Measurements from ENCODE around the gene MAN2A2.
"Not testable (repeated sequence)": the region's sequence is repeated elsewhere in the genome, so short reads cannot be mapped to it uniquely, and the experiment has no call there.

Gene MAN2A2

GRCh38 chr15:90915216-90915807 lies 12.2 kb downstream of the MAN2A2 start:
- in situ Hi-C loops (cut with MboI; ENCODE audit: low sequenced_read_pairs), result no loop called here

GRCh38 chr15:90915808-90916440 lies 12.8 kb downstream of the MAN2A2 start:
- in situ Hi-C loops (cut with MboI; ENCODE audit: low sequenced_read_pairs), result no loop called here

GRCh38 chr15:90916461-90916860 lies 13.4 kb downstream of the MAN2A2 start:
- in situ Hi-C loops (cut with MboI; ENCODE audit: low sequenced_read_pairs), result no loop called here

- in situ Hi-C loops (cut with MboI; ENCODE audit: low sequenced_read_pairs), result no loop called here
Observed at GRCh38 chr15:90917569-90917968, 14.5 kb downstream of the MAN2A2 start.

GRCh38 chr15:90918034-90918788 lies 15.1 kb downstream of the MAN2A2 start:
- in situ Hi-C loops (cut with MboI; ENCODE audit: low sequenced_read_pairs), result no loop called here

GRCh38 chr15:90918835-90919234 lies 15.7 kb downstream of the MAN2A2 start:
- in situ Hi-C loops (cut with MboI; ENCODE audit: low sequenced_read_pairs), result no loop called here

- in situ Hi-C loops (cut with MboI; ENCODE audit: low sequenced_read_pairs), result no loop called here
Observed at GRCh38 chr15:90921887-90922286, 18.8 kb downstream of the MAN2A2 start.

GRCh38 chr15:90922712-90923322 lies 19.7 kb downstream of the MAN2A2 start:
- in situ Hi-C loops (cut with MboI; ENCODE audit: low sequenced_read_pairs), result not testable (repeated sequence)

GRCh38 chr15:90924375-90924774 lies 21.3 kb downstream of the MAN2A2 start:
- in situ Hi-C loops (cut with MboI; ENCODE audit: low sequenced_read_pairs), result no loop called here

- in situ Hi-C loops (cut with MboI; ENCODE audit: low sequenced_read_pairs), result not testable (repeated sequence)
Observed at GRCh38 chr15:90926766-90927165, 23.7 kb downstream of the MAN2A2 start.

- in situ Hi-C loops (cut with MboI; ENCODE audit: low sequenced_read_pairs), result not testable (repeated sequence)
Observed at GRCh38 chr15:90928106-90928505, 25.0 kb downstream of the MAN2A2 start.

GRCh38 chr15:90929246-90930019 lies 26.3 kb downstream of the MAN2A2 start:
- in situ Hi-C loops (cut with MboI; ENCODE audit: low sequenced_read_pairs), result no loop called here

- in situ Hi-C loops (cut with MboI; ENCODE audit: low sequenced_read_pairs), result no loop called here
Observed at GRCh38 chr15:90930861-90931574, 27.9 kb downstream of the MAN2A2 start.

GRCh38 chr15:90931575-90931827 lies 28.4 kb downstream of the MAN2A2 start:
- in situ Hi-C loops (cut with MboI; ENCODE audit: low sequenced_read_pairs), result no loop called here

GRCh38 chr15:90931828-90932659 lies 28.9 kb downstream of the MAN2A2 start, which contains the start of gene HDDC3:
HDDC3 (minus strand) TSS chr15:90932549; CDS start chr15:90932540, 9 bp downstream.
- in situ Hi-C loops (cut with MboI; ENCODE audit: low sequenced_read_pairs), result no loop called here

- in situ Hi-C loops (cut with MboI; ENCODE audit: low sequenced_read_pairs), result no loop called here
Observed at GRCh38 chr15:90932660-90932991, 29.5 kb downstream of the MAN2A2 start.

GRCh38 chr15:90933301-90933700 lies 30.2 kb downstream of the MAN2A2 start:
- in situ Hi-C loops (cut with MboI; ENCODE audit: low sequenced_read_pairs), result no loop called here

- in situ Hi-C loops (cut with MboI; ENCODE audit: low sequenced_read_pairs), result no loop called here
Observed at GRCh38 chr15:90934256-90934948, 31.3 kb downstream of the MAN2A2 start.
